Measurements from ENCODE around the gene NME9.

- TF ChIP-seq, protein P1, sequence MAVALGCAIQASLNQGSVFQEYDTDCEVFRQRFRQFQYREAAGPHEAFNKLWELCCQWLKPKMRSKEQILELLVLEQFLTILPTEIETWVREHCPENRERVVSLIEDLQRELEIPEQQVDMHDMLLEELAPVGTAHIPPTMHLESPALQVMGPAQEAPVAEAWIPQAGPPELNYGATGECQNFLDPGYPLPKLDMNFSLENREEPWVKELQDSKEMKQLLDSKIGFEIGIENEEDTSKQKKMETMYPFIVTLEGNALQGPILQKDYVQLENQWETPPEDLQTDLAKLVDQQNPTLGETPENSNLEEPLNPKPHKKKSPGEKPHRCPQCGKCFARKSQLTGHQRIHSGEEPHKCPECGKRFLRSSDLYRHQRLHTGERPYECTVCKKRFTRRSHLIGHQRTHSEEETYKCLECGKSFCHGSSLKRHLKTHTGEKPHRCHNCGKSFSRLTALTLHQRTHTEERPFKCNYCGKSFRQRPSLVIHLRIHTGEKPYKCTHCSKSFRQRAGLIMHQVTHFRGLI (tag by site-specific recombination; IDR thresholded peaks at IDR 0.05): no peak
- no peak for TF ChIP-seq ZNF292 (tag by site-specific recombination; IDR thresholded peaks at IDR 0.05; ENCODE audit: borderline replicate concordance, low read depth)
Measured at GRCh38 chr3:138260611-138261010, 69.0 kb downstream of the NME9 start.
